Mesenchymal stem cell (in vitro differentiated cells and primary cell): ENCODE results near the gene PLXNA1.

Source experiments
- DNase-seq: peaks from one replicate; pipeline ENCODE4 v3.0.0-alpha.2; 2013
- H2AFZ ChIP-seq: one replicate; pipeline ENCODE4 v1.6.1; 2013; ENCODE audit warnings: low read depth, mild to moderate bottlenecking, control low read depth, inconsistent platforms, low read length, moderate library complexity
- H2AK5ac ChIP-seq: 2 replicates; pipeline ENCODE4 v1.6.1; 2013; ENCODE audit warnings: low read length, moderate library complexity, mild to moderate bottlenecking, inconsistent platforms; ENCODE audit not compliant: severe bottlenecking
- H2BK120ac ChIP-seq: one replicate; pipeline ENCODE4 v1.6.1; 2013; ENCODE audit warnings: low read depth, mild to moderate bottlenecking, inconsistent platforms, low read length, moderate library complexity
- H2BK12ac ChIP-seq, 2 experiments: one replicate each; pipeline ENCODE4 v1.6.1; 2013; ENCODE audit warnings: inconsistent platforms in 2 of 2, low read length in 2 of 2, mild to moderate bottlenecking in 2 of 2, moderate library complexity in 2 of 2, control low read depth in 1 of 2
- H2BK15ac ChIP-seq: one replicate; pipeline ENCODE4 v1.6.1; 2013; ENCODE audit warnings: mild to moderate bottlenecking, low read depth, inconsistent platforms; ENCODE audit not compliant: poor library complexity, severe bottlenecking
- H2BK5ac ChIP-seq: 2 replicates; pipeline ENCODE4 v1.6.1; 2013; ENCODE audit warnings: low read depth, mild to moderate bottlenecking, low read length, control low read depth, inconsistent platforms; ENCODE audit not compliant: poor library complexity, severe bottlenecking
- H3K14ac ChIP-seq, 2 experiments: one replicate each; pipeline ENCODE4 v1.6.1; 2013; ENCODE audit warnings: inconsistent platforms in 2 of 2, low read length in 2 of 2, control low read depth in 1 of 2, mild to moderate bottlenecking in 1 of 2, moderate library complexity in 1 of 2
- H3K18ac ChIP-seq, 2 experiments: one replicate each; pipeline ENCODE4 v1.6.1; 2013; ENCODE audit warnings: inconsistent platforms in 2 of 2, low read length in 2 of 2, control low read depth in 1 of 2, low read depth in 1 of 2, mild to moderate bottlenecking in 1 of 2
- H3K23ac ChIP-seq, 2 experiments: one replicate each; pipeline ENCODE4 v1.6.1; 2013; ENCODE audit warnings: inconsistent platforms in 2 of 2, low read length in 2 of 2, mild to moderate bottlenecking in 2 of 2, moderate library complexity in 2 of 2, control low read depth in 1 of 2
- H3K27ac ChIP-seq: 2 replicates; pipeline ENCODE4 v1.5.1; 2013; ENCODE audit warnings: mild to moderate bottlenecking, moderate library complexity, low read length, control low read depth, inconsistent platforms; ENCODE audit not compliant: poor library complexity, severe bottlenecking
- H3K27me3 ChIP-seq, 2 experiments: 2 replicates each; pipeline versions ENCODE4 v1.6.1 to v1.7.0; 2013; ENCODE audit warnings: low read length in 2 of 2, mild to moderate bottlenecking in 2 of 2, moderate library complexity in 2 of 2, control low read depth in 1 of 2, inconsistent platforms in 1 of 2; ENCODE audit not compliant: control insufficient read depth in 1 of 2, insufficient read depth in 1 of 2
- H3K36me3 ChIP-seq, 2 experiments: 2 replicates each; pipeline versions ENCODE4 v1.6.1 to v1.7.0; 2013; ENCODE audit warnings: low read length in 2 of 2, control low read depth in 1 of 2, inconsistent platforms in 1 of 2, low read depth in 1 of 2, mild to moderate bottlenecking in 1 of 2; ENCODE audit not compliant: insufficient read depth in 2 of 2, control insufficient read depth in 1 of 2
- H3K4ac ChIP-seq, 2 experiments: one replicate each; pipeline ENCODE4 v1.6.1; 2013; ENCODE audit warnings: inconsistent platforms in 2 of 2, low read length in 2 of 2, mild to moderate bottlenecking in 2 of 2, moderate library complexity in 2 of 2, control low read depth in 1 of 2, low read depth in 1 of 2
- H3K4me1 ChIP-seq: 2 replicates; pipeline ENCODE4 v1.6.1; 2013; ENCODE audit warnings: low read depth, low read length, control low read depth; ENCODE audit not compliant: control insufficient read depth, insufficient read depth
- H3K4me2 ChIP-seq: 2 replicates; pipeline ENCODE4 v1.6.1; 2013; ENCODE audit warnings: low read length, mild to moderate bottlenecking, inconsistent platforms; ENCODE audit not compliant: poor library complexity, severe bottlenecking
- H3K4me3 ChIP-seq, 2 experiments: 2 replicates each; pipeline versions ENCODE4 v1.5.1 to v1.7.0; 2013; ENCODE audit warnings: low read length in 2 of 2, mild to moderate bottlenecking in 2 of 2, control low read depth in 1 of 2, low read depth in 1 of 2; ENCODE audit not compliant: insufficient read depth in 1 of 2
- H3K79me1 ChIP-seq: replicated peaks from 2 replicates; pipeline ENCODE4 v1.6.1; 2013; ENCODE audit warnings: mild to moderate bottlenecking, control low read depth, low read length, inconsistent platforms; ENCODE audit not compliant: poor library complexity, severe bottlenecking
- H3K9ac ChIP-seq: 2 replicates; pipeline ENCODE4 v1.7.0; 2013; ENCODE audit warnings: mild to moderate bottlenecking, low read length, moderate library complexity
- H3K9me3 ChIP-seq: 2 replicates; pipeline ENCODE4 v1.7.0; 2013; ENCODE audit warnings: mild to moderate bottlenecking, low read length; ENCODE audit not compliant: control insufficient read depth
- H4K8ac ChIP-seq: one replicate; pipeline ENCODE4 v1.6.1; 2013; ENCODE audit warnings: inconsistent platforms, mild to moderate bottlenecking, low read length, moderate library complexity
- H4K91ac ChIP-seq: one replicate; pipeline ENCODE4 v1.6.1; 2013; ENCODE audit warnings: mild to moderate bottlenecking, low read length, inconsistent platforms
- WGBS: methylation state at CpG from one replicate; pipeline ENCODE4 v1.1.7; 2013; ENCODE audit warnings: mixed read lengths; 5-methylcytosine and 5-hydroxymethylcytosine counted together

Gene PLXNA1

GRCh38 chr3:127019449-127019848, 36.5 kb downstream of the PLXNA1 start:
- peak overlapping the region in 1 of 2 experiments; percentile 42 for H3K18ac ChIP-seq
- peaks cover 20% of the 10 kb centered on the region for H3K4me1 ChIP-seq
- H3K4me3 ChIP-seq: no peak overlapping the region
- H2BK12ac ChIP-seq: peak overlapping the region in 1 of 2 experiments; percentile 58
- peak overlapping the region; percentile 71 for H4K91ac ChIP-seq
- no peaks in the 10 kb centered on the region for H3K27me3 ChIP-seq
- H3K9ac ChIP-seq: peak overlapping the region; percentile 18
- H3K36me3 ChIP-seq: peaks cover 98% of the 10 kb centered on the region in 2 experiments
- no peak overlapping the region for H3K23ac ChIP-seq
- no peak overlapping the region for H2BK120ac ChIP-seq
- no peak overlapping the region for H3K4ac ChIP-seq
- H2AFZ ChIP-seq: no peak overlapping the region
- H3K79me1 ChIP-seq: peaks cover 39% of the 10 kb centered on the region
- no peak overlapping the region for H2BK5ac ChIP-seq
- no peak overlapping the region for H3K14ac ChIP-seq
- H4K8ac ChIP-seq: peak overlapping the region; percentile 4
- peak overlapping the region; percentile 15 for H2AK5ac ChIP-seq
- DNase-seq: peak; percentile 46
- H2BK15ac ChIP-seq: peak overlapping the region; percentile 37
- no peaks in the 10 kb centered on the region for H3K9me3 ChIP-seq
- WGBS: 75% methylated on average over 8 of the region's 8 CpGs
- no peak overlapping the region for H3K4me2 ChIP-seq
- peak overlapping the region; percentile 2 for H3K27ac ChIP-seq

GRCh38 chr3:127020543-127020942, 37.6 kb downstream of the PLXNA1 start:
- H3K4me1 ChIP-seq: peaks cover 20% of the 10 kb centered on the region
- H3K4ac ChIP-seq: no peak overlapping the region
- no peak overlapping the region for H3K18ac ChIP-seq
- no peak overlapping the region for H3K14ac ChIP-seq
- no peak overlapping the region for H3K27ac ChIP-seq
- no peak for DNase-seq
- H2AK5ac ChIP-seq: no peak overlapping the region
- 99% methylated on average over 13 of the region's 13 CpGs for WGBS
- H3K9ac ChIP-seq: no peak overlapping the region
- peaks cover 35% of the 10 kb centered on the region for H3K79me1 ChIP-seq
- no peak overlapping the region for H2AFZ ChIP-seq
- H2BK5ac ChIP-seq: no peak overlapping the region
- no peak overlapping the region for H3K23ac ChIP-seq
- no peak overlapping the region for H3K4me3 ChIP-seq
- no peak overlapping the region for H2BK12ac ChIP-seq
- no peak overlapping the region for H2BK120ac ChIP-seq
- H3K9me3 ChIP-seq: no peaks in the 10 kb centered on the region
- H3K36me3 ChIP-seq: peaks cover 94 to 98% of the 10 kb centered on the region in 2 experiments
- H2BK15ac ChIP-seq: no peak overlapping the region
- H3K27me3 ChIP-seq: no peaks in the 10 kb centered on the region
- no peak overlapping the region for H4K8ac ChIP-seq
- no peak overlapping the region for H4K91ac ChIP-seq
- no peak overlapping the region for H3K4me2 ChIP-seq

- Histone ChIP-seq H3K9ac (no peak overlapping the region), H3K27me3 (no peaks in the 10 kb centered on the region), H2BK120ac (no peak overlapping the region), H3K23ac (no peak overlapping the region), H3K9me3 (no peaks in the 10 kb centered on the region), H3K79me1 (peaks cover 36% of the 10 kb centered on the region), H3K4me2 (no peak overlapping the region), H2BK5ac (no peak overlapping the region), H3K4ac (no peak overlapping the region), H2AK5ac (no peak overlapping the region), H2BK12ac (no peak overlapping the region), H3K36me3 (peaks cover 90 to 100% of the 10 kb centered on the region in 2 experiments), H2BK15ac (no peak overlapping the region), H3K27ac (no peak overlapping the region), H4K8ac (no peak overlapping the region), H2AFZ (no peak overlapping the region), H3K18ac (no peak overlapping the region), H3K14ac (no peak overlapping the region), H4K91ac (no peak overlapping the region), H3K4me3 (no peak overlapping the region), H3K4me1 (peaks cover 20% of the 10 kb centered on the region)
- DNase-seq: no peak
- 96% methylated on average over 4 of the region's 7 CpGs for WGBS
Observed at GRCh38 chr3:127022849-127023248, 39.9 kb downstream of the PLXNA1 start.

DNA sequence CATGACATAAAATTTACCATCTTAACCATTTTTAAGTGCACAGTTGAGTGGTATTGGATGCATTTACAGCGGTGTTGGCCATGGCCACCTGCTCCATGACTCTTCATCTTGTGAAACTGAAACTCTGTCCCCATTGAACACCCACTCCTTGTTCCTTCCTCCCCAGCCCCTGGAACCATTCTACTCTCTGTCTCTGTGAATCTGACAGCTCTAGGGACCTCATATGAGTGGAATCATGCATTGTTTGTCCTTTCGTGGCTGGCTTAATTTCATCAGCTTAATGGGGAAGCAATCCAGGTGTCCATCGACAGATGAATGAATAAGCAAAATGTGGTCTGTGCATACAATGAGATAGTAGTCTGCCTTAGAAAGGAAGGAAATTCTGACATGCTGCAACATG, 42.5 kb downstream of the PLXNA1 start:
- H2AK5ac ChIP-seq: no peak overlapping the region
- no peak overlapping the region for H3K23ac ChIP-seq
- H3K4me1 ChIP-seq: peaks cover 2% of the 10 kb centered on the region
- DNase-seq: no peak
- H2BK12ac ChIP-seq: no peak overlapping the region
- H3K36me3 ChIP-seq: peaks cover 91 to 100% of the 10 kb centered on the region in 2 experiments
- no peak overlapping the region for H3K4ac ChIP-seq
- no peak overlapping the region for H2AFZ ChIP-seq
- H3K27me3 ChIP-seq: no peaks in the 10 kb centered on the region
- no peak overlapping the region for H3K4me2 ChIP-seq
- H2BK5ac ChIP-seq: no peak overlapping the region
- H3K4me3 ChIP-seq: no peak overlapping the region
- H3K18ac ChIP-seq: no peak overlapping the region
- H4K8ac ChIP-seq: no peak overlapping the region
- H3K79me1 ChIP-seq: peaks cover 27% of the 10 kb centered on the region
- WGBS: 89% methylated on average over 3 of the region's 3 CpGs
- no peak overlapping the region for H3K27ac ChIP-seq
- H3K9me3 ChIP-seq: no peaks in the 10 kb centered on the region
- no peak overlapping the region for H2BK120ac ChIP-seq
- H3K14ac ChIP-seq: no peak overlapping the region
- no peak overlapping the region for H3K9ac ChIP-seq
- no peak overlapping the region for H2BK15ac ChIP-seq
- H4K91ac ChIP-seq: no peak overlapping the region
